HCT116 (cell line): ENCODE measurements around the gene PAEP. TPM values are rescaled to one million over a fixed set of nuclear protein-coding genes. Genes with fewer than 3 reads are reported as not detected.

Experiments used
- ATAC-seq: fragments of 200-7000 bp; cut with Tn5 transposase; 2 replicates; pipeline ENCODE4 v1.9.1; 2020; ENCODE audit warnings: mild to moderate bottlenecking, moderate library complexity
- BruUV-seq: library from RNA; stranded (reverse); fragments of 400-500 nt; replicated peaks from 2 replicates; lab custom pipeline; 2021; lab: Mats Ljungman, UMichigan
- CTCF ChIA-PET: fragments of 300-600 bp; sonication (Branson Sonifier 250); formaldehyde crosslinking; loops from one replicate; lab custom pipeline; 2021; ENCODE audit warnings: antibody characterized with exemption; lab: Charles Lee
- POLR2A ChIA-PET: fragments of 300-600, 350-600 bp; sonication (Branson Sonifier 250); formaldehyde crosslinking; loops from one replicate; lab custom pipeline; 2021; ENCODE audit warnings: antibody characterized with exemption; lab: Charles Lee
- RAD21 ChIA-PET, 2 experiments: fragments of 300-600 bp; sonication (Branson Sonifier 250); formaldehyde crosslinking; loops; one replicate each; lab custom pipeline; 2023; ENCODE audit warnings: low total read pairs in 2 of 2; ENCODE audit not compliant: uncharacterized antibody in 2 of 2, unreplicated experiment in 2 of 2, low non-redundant PET in 1 of 2; lab: Charles Lee
- DNase-seq: peaks from one replicate; pipeline ENCODE4 v3.0.0-alpha.2; 2010; ENCODE audit warnings: low read depth, low spot score
- H2AFZ ChIP-seq: fragments of 200-600 bp; shearing (Covaris generic), sonication (generic); 2 replicates; pipeline ENCODE4 v1.6.1; 2017; ENCODE audit warnings: low read depth, mixed run types, mixed read lengths, antibody characterized with exemption, low read length; ENCODE audit not compliant: poor library complexity, severe bottlenecking
- H3K27ac ChIP-seq: 2 replicates; pipeline ENCODE4 v1.5.1; 2012; ENCODE audit warnings: low read depth, low read length
- H3K27me3 ChIP-seq: fragments of 200-600 bp; sonication (generic); 2 replicates; pipeline ENCODE4 v1.6.1; 2016; ENCODE audit warnings: mixed run types, low read length, mixed read lengths; ENCODE audit not compliant: insufficient read depth
- H3K36me3 ChIP-seq, 2 experiments: fragments of 200-500 bp in 1 of 2; fragments of 200-600 bp in 1 of 2; sonication (Bioruptor generic) in 1 of 2; sonication (generic) in 1 of 2; 2 replicates each; pipeline versions ENCODE4 v1.5.1 to v1.6.1; 2014 to 2016; ENCODE audit warnings: low read length in 2 of 2, inconsistent platforms in 1 of 2, mixed read lengths in 1 of 2, mixed run types in 1 of 2; ENCODE audit not compliant: insufficient read depth in 2 of 2, control insufficient read depth in 1 of 2
- H3K4me1 ChIP-seq, 2 experiments: fragments of 200-600 bp in 1 of 2; sonication (generic) in 1 of 2; 2 replicates each; pipeline versions ENCODE4 v1.5.1 to v1.6.1; 2012 to 2017; ENCODE audit warnings: low read length in 2 of 2, inconsistent platforms in 1 of 2, mild to moderate bottlenecking in 1 of 2, mixed read lengths in 1 of 2, mixed run types in 1 of 2, moderate library complexity in 1 of 2; ENCODE audit not compliant: insufficient read depth in 2 of 2, control insufficient read depth in 1 of 2
- H3K4me2 ChIP-seq: fragments of 200-600 bp; sonication (generic); 2 replicates; pipeline ENCODE4 v1.6.1; 2017; ENCODE audit warnings: mixed run types, low read length, mixed read lengths
- H3K4me3 ChIP-seq, 2 experiments: fragments of 200-600 bp in 1 of 2; sonication (generic) in 1 of 2; replicated peaks in 1 of 2; 2 replicates each; pipeline ENCODE4 v1.5.1; 2011 to 2016; ENCODE audit warnings: low read length in 2 of 2, control low read depth in 1 of 2, low read depth in 1 of 2, mild to moderate bottlenecking in 1 of 2, mixed read lengths in 1 of 2, mixed run types in 1 of 2
- H3K79me2 ChIP-seq: fragments of 200-600 bp; sonication (generic); 2 replicates; pipeline ENCODE4 v1.6.1; 2017; ENCODE audit warnings: mild to moderate bottlenecking, mixed run types, low read length, moderate library complexity, mixed read lengths; ENCODE audit not compliant: insufficient read depth
- H3K9ac ChIP-seq: fragments of 200-600 bp; sonication (generic); 2 replicates; pipeline ENCODE4 v1.6.1; 2016; ENCODE audit warnings: low read length, mixed read lengths
- H3K9me2 ChIP-seq: fragments of 200-600 bp; sonication (generic), shearing (Covaris generic); 2 replicates; pipeline ENCODE4 v1.6.1; 2017; ENCODE audit warnings: mixed run types, mild to moderate bottlenecking, moderate library complexity; ENCODE audit not compliant: insufficient read depth
- H3K9me3 ChIP-seq, 2 experiments: fragments of 200-500 bp in 1 of 2; fragments of 200-600 bp in 1 of 2; sonication (Bioruptor generic) in 1 of 2; sonication (generic) in 1 of 2; 2 replicates each; pipeline ENCODE4 v1.6.1; 2014 to 2017; ENCODE audit warnings: low read length in 2 of 2, mixed read lengths in 2 of 2, inconsistent platforms in 1 of 2, low read depth in 1 of 2, mild to moderate bottlenecking in 1 of 2, mixed run types in 1 of 2, moderate library complexity in 1 of 2; ENCODE audit not compliant: control insufficient read depth in 1 of 2, insufficient read depth in 1 of 2
- H4K20me1 ChIP-seq: fragments of 200-600 bp; sonication (generic), shearing (Covaris generic); 2 replicates; pipeline ENCODE4 v1.6.1; 2017; ENCODE audit warnings: mixed run types, mild to moderate bottlenecking, moderate library complexity; ENCODE audit not compliant: insufficient read depth
- ATF3 ChIP-seq: IDR thresholded peaks from 2 replicates; pipeline ENCODE4 v1.6.1; 2012
- CBX3 ChIP-seq: IDR thresholded peaks from 2 replicates; pipeline ENCODE4 v1.6.1; 2012; ENCODE audit warnings: low read depth
- CEBPB ChIP-seq: IDR thresholded peaks from 2 replicates; pipeline ENCODE4 v1.6.1; 2012; ENCODE audit warnings: low read depth
- ELF1 ChIP-seq: IDR thresholded peaks from 2 replicates; pipeline ENCODE4 v1.6.1; 2012; ENCODE audit warnings: low read depth, borderline replicate concordance
- EZH2 ChIP-seq: fragments of 200-600 bp; sonication (generic); IDR thresholded peaks from 2 replicates; pipeline ENCODE4 v1.6.1; 2017; ENCODE audit warnings: antibody characterized with exemption, mixed run types
- EZH2phosphoT487 ChIP-seq: fragments of 200-600 bp; IDR thresholded peaks from 2 replicates; pipeline ENCODE4 v1.6.1; 2018; ENCODE audit warnings: antibody characterized with exemption, borderline replicate concordance
- JUND ChIP-seq: IDR thresholded peaks from 2 replicates; pipeline ENCODE4 v1.6.1; 2012
- MAX ChIP-seq: IDR thresholded peaks from 2 replicates; pipeline ENCODE4 v1.6.1; 2012
- POLR2A ChIP-seq: IDR thresholded peaks from 2 replicates; pipeline ENCODE4 v1.7.0; 2011; ENCODE audit warnings: borderline replicate concordance; ENCODE audit not compliant: insufficient read depth, insufficient read length; ENCODE audit errors: extremely low read depth
- POLR2AphosphoS5 ChIP-seq: IDR thresholded peaks from 2 replicates; pipeline ENCODE4 v1.6.1; 2011; ENCODE audit warnings: mild to moderate bottlenecking, low read depth, low read length, moderate library complexity
- RAD21 ChIP-seq: IDR thresholded peaks from 2 replicates; pipeline ENCODE4 v1.6.1; 2012; ENCODE audit warnings: low read depth, mild to moderate bottlenecking
- REST ChIP-seq: IDR thresholded peaks from 2 replicates; pipeline ENCODE4 v1.6.1; 2012; ENCODE audit warnings: low read depth
- SIN3A ChIP-seq: IDR thresholded peaks from 2 replicates; pipeline ENCODE4 v1.6.1; 2012; ENCODE audit warnings: low read depth
- SP1 ChIP-seq: IDR thresholded peaks from 2 replicates; pipeline ENCODE4 v1.6.1; 2012; ENCODE audit warnings: low read depth
- SRF ChIP-seq: IDR thresholded peaks from 2 replicates; pipeline ENCODE4 v1.6.1; 2012; ENCODE audit warnings: low read depth
- TCF7L2 ChIP-seq: IDR thresholded peaks from 2 replicates; pipeline ENCODE4 v1.7.0; 2011; ENCODE audit warnings: borderline replicate concordance, inconsistent platforms; ENCODE audit not compliant: insufficient read depth, insufficient read length; ENCODE audit errors: extremely low read depth
- YY1 ChIP-seq: IDR thresholded peaks from 2 replicates; pipeline ENCODE4 v1.6.1; 2011; ENCODE audit warnings: low read length, low read depth, moderate library complexity, mild to moderate bottlenecking; ENCODE audit not compliant: insufficient replicate concordance; ENCODE audit errors: extremely low read depth
- ZFX ChIP-seq: fragments of 450-650 bp; IDR thresholded peaks from 2 replicates; pipeline ENCODE4 v1.6.1; 2017
- ZNF274 ChIP-seq: fragments of 200-500 bp; sonication (Bioruptor generic); IDR thresholded peaks from 2 replicates; pipeline ENCODE4 v1.6.1; 2014; ENCODE audit warnings: mild to moderate bottlenecking, low read depth, low read length, inconsistent platforms
- intact Hi-C: fragments of 100-400 bp; cut with micrococcal nuclease; formaldehyde crosslinking; loops from 2 replicates; pipeline ENCODE4 v1.10.0; 2022
- total RNA-seq: library from RNA; stranded (reverse); gene quantifications from one replicate; pipeline ENCODE4 v1.2.1, GENCODE V29; 2021; ENCODE audit not compliant: unreplicated experiment

PAEP gene
- total RNA-seq, 1 experiment from 2014 or later = not detected

- Histone ChIP-seq H3K27ac (no peak overlapping the region), H4K20me1 (no peaks in the 10 kb centered on the region), H3K36me3 (no peaks in the 10 kb centered on the region), H3K9me3 (peaks cover under 1 to 2% of the 10 kb centered on the region in 2 experiments; a peak in 2 of 4 replicates), H2AFZ (no peak overlapping the region), H3K9me2 (no peaks in the 10 kb centered on the region), H3K4me1 (no peaks in the 10 kb centered on the region), H3K4me2 (no peak overlapping the region), H3K79me2 (no peaks in the 10 kb centered on the region), H3K27me3 (peaks cover 4% of the 10 kb centered on the region; the same call in 1 of the 2 replicates), H3K9ac (no peak overlapping the region), H3K4me3 (no peak overlapping the region)
- no TSS peak for BruUV-seq
- DNase-seq = no peak
- ChIA-PET CTCF (no interaction called here), RAD21 (no interaction called here), POLR2A (no interaction called here)
- TF ChIP-seq SIN3A = no peak
- no peak for TF ChIP-seq REST
- TF ChIP-seq ZNF274 = no peak
- no peak for TF ChIP-seq CEBPB
- TF ChIP-seq ZFX = no peak
- TF ChIP-seq CBX3 = no peak
- no peak for TF ChIP-seq MAX
- no peak for TF ChIP-seq YY1
- TF ChIP-seq ATF3 = no peak
- TF ChIP-seq SP1 = no peak
- TF ChIP-seq TCF7L2 = no peak
- TF ChIP-seq SRF = no peak
- no peak for TF ChIP-seq POLR2A
- no peak for TF ChIP-seq ELF1
- TF ChIP-seq RAD21 = no peak
- no peak for TF ChIP-seq POLR2AphosphoS5
- TF ChIP-seq EZH2 = no peak
- TF ChIP-seq JUND = no peak
- TF ChIP-seq EZH2phosphoT487 = no peak
- intact Hi-C loops = no loop called here
- no peak for ATAC-seq
These were observed 2.3 kb downstream of the PAEP start for GRCh38 chr9:135563858-135564257.
